ENCODE results near the gene NUCB2.

The NUCB2 gene

DNA sequence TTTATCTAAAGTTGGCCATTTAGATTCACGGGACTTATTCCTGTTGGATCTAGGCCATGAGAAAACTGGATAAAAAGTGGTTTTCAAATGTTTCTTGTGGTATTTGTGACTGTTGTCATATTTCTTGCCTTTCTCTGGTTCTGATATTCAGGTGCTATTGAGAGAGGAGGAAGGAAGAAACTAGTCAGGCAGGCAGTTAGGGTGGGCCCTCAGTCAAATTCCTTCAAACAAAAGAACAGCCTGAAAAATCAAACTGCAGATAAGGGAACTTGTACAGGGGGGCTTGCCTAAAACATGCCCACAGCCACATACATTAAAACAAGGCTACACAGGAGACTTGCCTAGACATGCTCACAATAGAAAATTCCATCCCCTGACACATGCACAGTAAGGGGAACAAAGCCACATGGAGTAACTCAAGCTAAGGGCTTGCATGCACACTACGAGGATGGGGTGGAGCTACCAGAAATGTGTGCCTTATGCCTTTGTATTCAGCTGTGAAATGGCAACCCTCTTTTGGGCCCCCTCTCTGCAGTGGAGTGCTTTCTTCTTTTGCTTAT is 93.2 kb downstream of the NUCB2 start:
- Mint-ChIP-seq H3K36me3 (ENCODE audit: low read depth) (peaks cover 25% of the 10 kb centered on the region), H3K4me1 (ENCODE audit: low read depth) (peaks cover 8% of the 10 kb centered on the region), H3K27me3 (ENCODE audit: low read depth) (no peaks in the 10 kb centered on the region), H3K9me3 (peaks cover 55% of the 10 kb centered on the region), H3K27ac (no peak overlapping the region), H3K4me3 (no peak overlapping the region)
- DNase-seq (ENCODE audit: low spot score), result no peak

DNA sequence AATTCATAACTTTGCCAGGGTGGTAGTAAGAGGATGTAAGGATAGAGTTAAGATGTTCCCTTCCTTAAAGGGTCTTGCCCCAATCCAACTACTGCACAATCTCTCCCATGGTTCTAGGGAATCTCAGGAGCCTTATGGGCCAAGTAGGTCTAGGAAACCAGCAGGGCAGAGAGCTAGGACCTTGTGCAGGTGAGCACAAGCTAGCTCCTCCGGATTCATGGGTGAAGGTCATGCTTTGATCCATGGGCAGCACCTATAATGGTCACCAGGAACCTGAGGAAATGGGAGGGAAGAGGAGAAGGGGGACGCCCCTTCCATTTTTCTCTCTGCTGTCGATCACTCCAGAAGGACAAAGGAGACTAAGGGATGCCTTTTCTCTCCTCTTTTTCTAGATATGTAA is 95.1 kb downstream of the NUCB2 start:
- Mint-ChIP-seq H3K36me3 (ENCODE audit: low read depth) (peaks cover 25% of the 10 kb centered on the region), H3K4me1 (ENCODE audit: low read depth) (peaks cover 8% of the 10 kb centered on the region), H3K27me3 (ENCODE audit: low read depth) (no peaks in the 10 kb centered on the region), H3K27ac (no peak overlapping the region), H3K9me3 (peaks cover 55% of the 10 kb centered on the region), H3K4me3 (no peak overlapping the region)
- no peak for DNase-seq (ENCODE audit: low spot score)

DNA sequence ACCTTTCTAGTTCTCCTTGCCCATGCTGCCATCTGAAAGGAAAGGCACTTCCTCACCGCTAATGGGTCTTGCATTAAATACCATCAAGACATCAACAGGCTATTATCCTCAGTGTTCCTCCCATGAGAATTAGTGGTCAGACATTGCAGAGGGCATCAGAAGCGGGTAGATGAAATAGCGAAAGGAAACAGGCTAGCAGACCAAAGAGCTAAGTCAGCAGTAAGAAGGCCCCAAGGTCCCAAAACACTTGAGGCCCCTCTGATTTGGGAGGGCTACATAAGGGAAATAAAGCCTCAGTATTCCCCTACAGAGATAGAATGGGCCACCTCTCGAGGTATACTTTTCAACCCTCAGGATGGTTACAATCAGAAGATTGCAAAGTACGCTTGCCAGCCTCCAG is 99.0 kb downstream of the NUCB2 start:
- Mint-ChIP-seq H3K36me3 (ENCODE audit: low read depth) (peaks cover 9% of the 10 kb centered on the region), H3K27ac (no peak overlapping the region), H3K9me3 (peaks cover 31% of the 10 kb centered on the region), H3K4me3 (no peak overlapping the region), H3K4me1 (ENCODE audit: low read depth) (no peaks in the 10 kb centered on the region), H3K27me3 (ENCODE audit: low read depth) (no peaks in the 10 kb centered on the region)
- no peak for DNase-seq (ENCODE audit: low spot score)

- no peaks in the 10 kb centered on the region for H3K27me3 Mint-ChIP-seq (ENCODE audit: low read depth)
- H3K4me1 Mint-ChIP-seq (ENCODE audit: low read depth), result no peaks in the 10 kb centered on the region
- no peak overlapping the region for H3K27ac Mint-ChIP-seq
- peaks cover 22% of the 10 kb centered on the region for H3K9me3 Mint-ChIP-seq
- no peak overlapping the region for H3K4me3 Mint-ChIP-seq
- peaks cover 7% of the 10 kb centered on the region for H3K36me3 Mint-ChIP-seq (ENCODE audit: low read depth)
- DNase-seq (ENCODE audit: low spot score), result no peak
These were observed 100.0 kb downstream of the NUCB2 start for GRCh38 chr11:17376493-17376892.

DNA sequence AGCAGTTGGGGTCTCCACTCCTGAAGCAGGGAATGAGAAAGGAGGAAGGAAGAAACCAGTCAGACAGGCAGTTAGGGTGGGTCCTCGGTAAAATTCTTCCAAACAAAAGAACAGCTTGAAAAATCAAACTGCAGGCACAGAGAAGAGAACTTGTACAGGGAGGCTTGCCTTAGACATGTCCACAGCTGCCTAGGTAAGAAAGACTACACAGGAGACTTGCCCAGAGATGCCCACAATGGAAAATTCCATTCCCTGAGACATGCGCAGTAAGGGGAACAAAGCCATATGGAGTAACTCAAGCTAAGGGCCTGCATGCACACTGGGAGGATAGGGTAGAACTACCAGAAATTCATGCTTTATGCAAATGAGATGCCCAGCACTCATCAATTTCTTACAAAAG is 102.1 kb downstream of the NUCB2 start:
- H3K4me3 Mint-ChIP-seq, result no peak overlapping the region
- DNase-seq (ENCODE audit: low spot score), result no peak

DNA sequence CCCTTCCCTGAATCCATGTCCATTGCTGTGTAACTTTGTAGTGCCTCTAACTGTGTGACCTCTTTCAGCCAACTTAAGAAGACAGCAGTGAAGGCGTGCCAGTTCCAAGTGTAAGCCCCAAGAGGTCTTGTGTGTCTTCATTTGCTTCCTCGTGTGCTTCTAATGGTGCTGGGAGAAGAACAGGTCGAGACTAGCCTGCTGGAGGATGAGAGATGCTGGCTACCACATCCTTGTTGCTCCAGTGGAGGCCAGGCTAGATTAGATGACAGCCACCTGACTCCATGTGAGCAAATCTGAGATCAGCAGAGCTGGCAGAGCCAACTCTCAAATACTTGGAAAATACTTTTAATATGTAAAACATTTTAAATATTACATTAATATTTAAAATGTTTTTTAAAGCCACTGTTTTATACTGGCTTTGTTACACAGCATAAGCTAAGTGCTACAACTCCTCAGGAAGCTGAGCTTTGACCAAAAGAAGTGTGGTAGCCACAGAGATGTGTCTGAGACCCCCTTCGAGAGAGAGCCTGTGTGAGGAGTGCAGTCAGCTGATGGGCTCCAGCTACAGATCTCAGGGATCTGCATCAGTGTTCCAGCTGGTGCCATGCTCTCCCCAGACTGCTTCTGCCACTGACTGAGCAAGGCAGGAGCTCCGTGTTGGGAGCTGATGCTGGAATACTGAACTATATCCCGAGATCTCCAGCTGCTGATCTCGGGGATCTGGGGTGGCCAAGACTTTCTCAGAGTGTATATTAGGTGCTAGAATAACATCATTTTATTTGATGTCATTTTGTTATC is 103.0 kb downstream of the NUCB2 start:
- DNase-seq (ENCODE audit: low spot score), result no peak
- H3K27me3 Mint-ChIP-seq (ENCODE audit: low read depth), result no peaks in the 10 kb centered on the region
- no peak overlapping the region for H3K4me3 Mint-ChIP-seq
- H3K9me3 Mint-ChIP-seq, result no peaks in the 10 kb centered on the region
- H3K4me1 Mint-ChIP-seq (ENCODE audit: low read depth), result no peaks in the 10 kb centered on the region
- no peaks in the 10 kb centered on the region for H3K36me3 Mint-ChIP-seq (ENCODE audit: low read depth)
- no peak overlapping the region for H3K27ac Mint-ChIP-seq

More for the DNA sequence above, 102.1 kb downstream of the NUCB2 start:
- H3K36me3 Mint-ChIP-seq (ENCODE audit: low read depth), result no peaks in the 10 kb centered on the region
- H3K4me1 Mint-ChIP-seq (ENCODE audit: low read depth), result no peaks in the 10 kb centered on the region
- peaks cover under 1% of the 10 kb centered on the region for H3K9me3 Mint-ChIP-seq
- no peak overlapping the region for H3K27ac Mint-ChIP-seq
- H3K27me3 Mint-ChIP-seq (ENCODE audit: low read depth), result no peaks in the 10 kb centered on the region

DNA sequence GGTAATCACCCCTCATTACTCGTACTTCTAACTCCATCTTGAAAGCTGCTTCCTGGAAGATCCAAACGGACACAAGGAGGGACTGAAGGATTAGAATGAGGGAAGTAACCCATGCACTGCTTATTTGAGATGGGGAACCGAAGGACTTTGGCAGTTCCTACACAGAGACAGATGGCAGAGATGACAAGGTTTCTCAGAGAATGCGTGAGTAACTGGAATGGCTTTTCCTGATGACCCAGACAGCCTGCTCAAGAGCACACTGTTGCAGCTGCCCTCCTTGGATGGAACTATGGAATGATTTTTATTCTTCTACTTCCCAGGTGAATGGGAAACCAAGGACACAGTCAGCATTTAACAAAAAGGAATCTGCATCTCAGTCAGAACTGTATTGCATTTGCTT is 104.6 kb downstream of the NUCB2 start:
- DNase-seq (ENCODE audit: low spot score), result no peak
- no peaks in the 10 kb centered on the region for H3K27me3 Mint-ChIP-seq (ENCODE audit: low read depth)
- H3K9me3 Mint-ChIP-seq, result no peaks in the 10 kb centered on the region
- H3K27ac Mint-ChIP-seq, result no peak overlapping the region
- no peaks in the 10 kb centered on the region for H3K36me3 Mint-ChIP-seq (ENCODE audit: low read depth)
- no peak overlapping the region for H3K4me3 Mint-ChIP-seq
- no peaks in the 10 kb centered on the region for H3K4me1 Mint-ChIP-seq (ENCODE audit: low read depth)
